GM12864 (cell line): ENCODE data around the gene WWOX.

ENCODE experiments used
- DNase-seq: peaks from one replicate; pipeline ENCODE4 v3.0.0-alpha.2; 2011; ENCODE audit warnings: low read depth
- H3K4me3 ChIP-seq: 2 replicates; pipeline ENCODE4 v1.5.1; 2011; ENCODE audit warnings: mild to moderate bottlenecking, low read depth, low read length, control low read depth
- CTCF ChIP-seq: IDR thresholded peaks from 2 replicates; pipeline ENCODE4 v1.5.1; 2011; ENCODE audit warnings: low read depth, mild to moderate bottlenecking, moderate library complexity, low read length, control low read depth, inconsistent platforms; ENCODE audit errors: missing control alignments

WWOX gene

GRCh38 chr16:79062821-79063220 is 963.4 kb downstream of the WWOX start:
- no peak for TF ChIP-seq CTCF
- DNase-seq: no peak
- no peak overlapping the region for H3K4me3 ChIP-seq

GRCh38 chr16:79064256-79064972 is 965.0 kb downstream of the WWOX start:
- no peak for TF ChIP-seq CTCF
- no peak overlapping the region for H3K4me3 ChIP-seq
- no peak for DNase-seq

- no peak for TF ChIP-seq CTCF
Measured at GRCh38 chr16:79066561-79066960, 967.1 kb downstream of the WWOX start.

GRCh38 chr16:79067600-79067999 is 968.1 kb downstream of the WWOX start:
- DNase-seq: no peak
- no peak for TF ChIP-seq CTCF
- H3K4me3 ChIP-seq: no peak overlapping the region

More at GRCh38 chr16:79066561-79066960, 967.1 kb downstream of the WWOX start:
- H3K4me3 ChIP-seq: no peak overlapping the region
- no peak for DNase-seq

GRCh38 chr16:79069121-79069520 is 969.7 kb downstream of the WWOX start:
- no peak for DNase-seq
- TF ChIP-seq CTCF: no peak
- no peak overlapping the region for H3K4me3 ChIP-seq

GRCh38 chr16:79069633-79070032 is 970.2 kb downstream of the WWOX start:
- H3K4me3 ChIP-seq: no peak overlapping the region
- TF ChIP-seq CTCF: no peak
- no peak for DNase-seq

- H3K4me3 ChIP-seq: no peak overlapping the region
- no peak for DNase-seq
- no peak for TF ChIP-seq CTCF
Measured at GRCh38 chr16:79071424-79071823, 972.0 kb downstream of the WWOX start.
